GM18502 (cell line): Measurements from ENCODE around the gene EPHB1.

Experiments
- ATAC-seq: cut with Tn5 transposase; IDR thresholded peaks from one replicate; pipeline ENCODE4 v1.9.1; 2021; ENCODE audit warnings: mild to moderate bottlenecking; ENCODE audit not compliant: unreplicated experiment, poor library complexity

The EPHB1 gene

DNA sequence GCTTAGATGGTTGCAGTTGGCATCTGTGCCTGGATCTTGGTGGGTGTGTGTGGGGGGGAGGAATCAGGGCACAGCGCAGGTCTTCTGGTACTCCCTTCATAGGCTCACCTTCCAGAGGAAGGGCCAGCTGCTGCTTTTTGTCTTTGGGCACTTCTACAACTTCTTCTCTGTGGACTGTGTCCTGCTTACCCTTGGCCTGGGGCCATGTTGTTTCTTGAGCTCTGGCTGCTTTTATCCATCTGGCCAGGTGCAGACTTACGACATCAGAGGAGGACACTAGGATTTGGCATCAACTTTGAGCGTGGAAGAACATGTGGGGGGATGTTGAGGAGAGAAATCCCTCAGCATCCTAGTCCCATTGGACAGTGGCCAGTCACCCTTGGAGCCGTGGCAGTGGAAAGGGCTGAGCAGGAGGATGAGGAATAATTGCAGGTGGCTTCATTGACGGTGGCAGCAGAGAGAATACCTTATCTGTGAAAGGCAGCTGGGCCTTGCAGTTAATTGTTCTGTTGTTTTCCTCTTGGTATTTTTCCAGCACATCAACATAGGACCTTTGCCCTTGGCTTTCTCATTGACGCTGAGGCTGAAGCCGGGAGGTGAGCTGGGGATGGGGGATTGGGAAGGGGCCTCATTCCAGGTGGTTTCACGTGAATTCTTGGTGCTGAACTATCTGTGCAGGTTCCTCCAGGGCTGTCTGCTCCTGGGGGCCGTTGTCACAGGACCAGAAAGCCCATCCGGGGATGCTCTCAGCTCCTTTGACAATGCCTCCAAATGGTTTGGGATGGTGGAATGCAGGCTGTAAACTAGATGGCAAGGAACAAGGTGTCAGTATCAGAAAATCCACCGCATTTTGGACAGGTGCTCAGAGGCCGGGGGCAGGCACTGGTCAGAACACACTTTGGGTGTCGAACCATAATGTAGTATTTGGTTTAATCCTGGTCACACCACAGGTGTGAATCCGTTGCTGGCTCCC lies 9.7 kb downstream of the EPHB1 start:
- ATAC-seq, result no peak

DNA sequence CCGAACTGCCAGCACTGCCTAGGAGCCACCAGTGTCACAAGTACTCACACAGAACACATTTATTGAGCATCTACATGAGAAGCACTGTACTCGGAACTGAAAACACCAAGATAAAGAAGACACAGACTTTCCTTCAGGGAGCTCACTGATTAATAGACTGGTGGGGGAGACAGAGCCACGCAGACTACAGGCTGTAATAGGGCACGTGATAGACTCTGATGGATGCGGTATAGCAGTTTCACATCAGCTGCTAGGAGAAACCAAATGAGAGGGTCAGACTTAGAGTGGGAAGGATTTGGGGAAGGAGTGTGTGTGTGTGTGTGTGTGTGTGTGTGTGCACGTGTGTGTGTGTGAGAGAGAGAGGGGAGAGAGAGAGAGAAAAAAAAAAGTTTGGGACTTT lies 12.1 kb downstream of the EPHB1 start:
- ATAC-seq, result no peak

DNA sequence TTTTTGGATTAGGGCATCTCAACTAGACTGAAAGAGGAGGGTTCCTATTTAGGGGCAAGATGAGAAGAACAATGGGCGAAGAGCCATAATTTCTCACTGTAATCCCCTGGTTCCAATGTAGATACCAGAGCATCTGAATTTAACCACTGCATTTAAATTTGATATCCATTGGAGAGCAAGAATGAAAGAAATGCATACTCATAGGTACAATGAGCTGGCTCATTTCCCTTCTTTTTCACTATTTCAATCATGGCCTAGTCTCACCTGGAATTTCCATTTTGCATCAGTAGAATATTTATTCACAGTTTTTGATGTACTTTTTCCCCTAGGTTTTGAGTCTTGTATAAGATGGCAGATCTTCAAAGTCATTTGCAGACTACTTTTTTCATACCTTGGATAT lies 13.8 kb downstream of the EPHB1 start:
- ATAC-seq, result no peak

DNA sequence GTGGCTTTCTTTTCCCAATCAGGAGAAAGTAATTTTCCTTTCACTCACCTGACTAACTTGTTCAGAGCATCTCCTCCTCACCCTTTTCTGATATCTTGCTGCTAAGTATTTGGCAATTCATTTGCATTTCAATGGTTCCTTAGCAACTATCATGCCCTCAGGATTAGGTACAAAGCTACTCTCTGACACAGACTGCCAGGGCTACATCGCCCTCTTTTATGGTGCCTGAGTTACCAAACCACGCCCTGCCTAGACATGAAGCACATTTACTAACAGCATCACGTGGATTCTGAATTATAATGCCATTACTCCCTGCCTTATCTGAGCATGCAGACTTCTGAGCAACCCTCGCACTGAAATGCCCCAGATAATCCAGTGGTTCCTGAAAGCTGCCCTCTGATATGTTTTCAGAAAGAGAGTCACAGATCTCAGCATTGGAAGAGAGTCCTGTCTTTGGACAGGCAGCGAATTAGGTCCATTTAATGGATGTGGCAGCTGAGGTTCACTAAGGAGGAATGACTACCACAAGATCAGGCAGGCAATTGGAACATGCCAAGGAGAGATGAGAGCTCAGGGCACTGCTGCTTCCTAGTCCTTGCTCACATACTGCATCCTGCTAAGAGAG lies 14.5 kb downstream of the EPHB1 start:
- no peak for ATAC-seq

DNA sequence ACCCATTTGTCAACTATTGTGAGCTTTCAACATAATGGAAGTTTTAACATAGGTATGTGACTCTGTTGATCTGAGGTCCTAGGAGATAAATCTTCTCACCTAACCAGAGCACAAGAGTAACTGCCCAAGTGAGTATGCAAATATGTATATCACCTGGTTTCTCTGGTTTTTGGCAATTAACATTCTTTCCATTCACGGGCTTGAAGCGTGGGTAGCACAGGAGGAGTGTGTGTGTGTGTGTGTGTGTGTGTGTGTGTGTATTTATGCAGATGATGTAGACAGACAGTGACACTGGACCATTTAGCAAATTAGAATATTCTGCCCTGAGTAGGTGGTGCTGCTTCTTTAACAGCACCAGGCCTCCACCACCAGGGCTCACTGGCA lies 15.0 kb downstream of the EPHB1 start:
- ATAC-seq, result no peak

DNA sequence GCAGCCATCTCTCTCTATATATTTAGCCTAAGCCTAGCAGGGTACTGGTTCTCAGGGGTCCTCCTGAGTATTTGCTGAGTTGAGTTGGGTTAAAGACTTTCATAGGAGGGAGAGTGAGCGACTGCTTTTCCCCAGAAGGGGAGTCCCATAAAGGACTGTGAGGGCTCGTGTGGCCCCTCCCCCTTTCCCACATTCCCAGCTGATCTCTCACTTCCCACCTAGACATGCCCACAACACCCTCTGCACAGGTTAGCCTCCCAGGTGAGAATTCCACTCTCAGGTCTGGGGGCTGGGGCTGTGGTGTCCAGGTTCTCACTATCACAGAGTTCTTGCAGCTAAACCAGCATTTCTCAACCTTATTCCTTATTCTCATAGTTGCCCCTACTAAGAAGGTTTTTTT lies 15.8 kb downstream of the EPHB1 start:
- ATAC-seq, result no peak

DNA sequence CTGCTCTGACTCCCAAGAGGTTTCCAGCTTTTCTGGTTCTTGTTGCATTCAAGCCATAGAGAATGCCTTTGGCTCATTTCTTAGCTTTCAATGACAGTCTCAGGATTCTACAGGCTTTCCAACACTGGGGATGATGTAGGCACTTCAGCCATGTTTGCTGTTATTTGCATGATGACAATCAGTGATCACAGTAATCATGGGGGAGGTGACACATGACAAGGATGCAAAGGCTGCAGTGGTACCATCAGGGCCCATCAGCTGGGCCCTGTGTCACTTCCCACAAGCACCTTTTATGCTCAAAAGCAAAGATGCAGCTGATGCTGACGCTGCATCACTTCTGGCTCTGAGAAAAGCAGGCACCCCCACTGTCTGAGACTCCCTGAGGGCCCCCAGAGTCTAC lies 18.6 kb downstream of the EPHB1 start:
- ATAC-seq, result no peak

DNA sequence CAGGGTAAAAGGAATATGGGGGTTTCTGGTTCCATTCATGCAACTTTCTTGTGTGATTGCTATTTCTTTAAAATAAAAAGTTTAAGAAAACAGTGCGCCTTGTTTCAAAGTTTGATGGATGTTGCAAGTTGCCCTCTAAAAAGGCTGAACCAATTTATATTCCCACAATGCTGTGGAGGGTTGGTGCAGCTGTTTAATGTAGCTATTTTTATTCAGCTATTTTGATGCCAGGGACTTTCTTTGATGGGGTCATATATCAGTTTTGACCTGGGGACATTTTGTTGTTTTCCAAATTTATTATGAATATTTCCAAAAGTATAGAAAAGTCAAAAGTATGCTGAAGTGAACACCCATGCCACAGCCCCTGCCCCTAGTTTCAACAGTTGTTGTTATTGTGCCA lies 20.5 kb downstream of the EPHB1 start:
- no peak for ATAC-seq

DNA sequence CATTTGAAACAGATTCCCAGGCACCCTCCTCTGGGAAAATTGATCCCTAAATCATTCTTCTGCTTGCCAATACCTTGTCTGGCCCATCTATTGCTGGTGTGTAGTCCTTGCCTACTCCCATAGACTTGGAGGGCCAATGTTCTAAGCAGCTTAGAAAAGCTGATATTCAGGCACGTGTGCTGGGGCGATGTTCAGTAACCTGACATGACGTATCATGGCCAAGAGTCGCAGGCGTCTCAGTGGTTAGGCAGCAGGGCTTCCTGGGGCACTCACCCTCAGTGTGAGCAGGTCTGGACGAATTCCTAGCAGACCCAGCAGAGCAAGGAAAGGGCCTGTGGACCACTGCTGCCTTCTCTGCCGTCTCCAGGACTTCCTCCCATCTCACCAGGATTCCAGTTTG lies 21.6 kb downstream of the EPHB1 start:
- no peak for ATAC-seq

DNA sequence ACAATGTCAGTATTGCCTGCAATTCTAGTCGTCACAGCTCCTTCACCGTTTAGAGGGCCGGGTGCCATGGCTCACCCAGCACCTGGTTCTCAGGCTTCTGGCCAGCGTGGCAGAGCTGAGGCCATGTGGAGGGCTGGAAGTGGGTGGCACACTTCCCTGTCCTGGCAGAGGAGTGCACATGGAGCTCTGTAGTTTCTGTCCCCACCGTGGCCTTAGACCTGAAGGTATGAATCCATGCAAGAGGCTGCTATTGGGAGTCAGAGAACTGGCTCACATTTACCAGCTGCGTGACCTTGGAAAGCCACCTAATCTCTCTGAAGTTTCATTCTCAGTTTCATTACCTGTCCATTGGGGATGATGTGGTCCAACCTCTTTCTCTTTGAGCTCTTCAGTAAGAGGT lies 22.2 kb downstream of the EPHB1 start:
- no peak for ATAC-seq

DNA sequence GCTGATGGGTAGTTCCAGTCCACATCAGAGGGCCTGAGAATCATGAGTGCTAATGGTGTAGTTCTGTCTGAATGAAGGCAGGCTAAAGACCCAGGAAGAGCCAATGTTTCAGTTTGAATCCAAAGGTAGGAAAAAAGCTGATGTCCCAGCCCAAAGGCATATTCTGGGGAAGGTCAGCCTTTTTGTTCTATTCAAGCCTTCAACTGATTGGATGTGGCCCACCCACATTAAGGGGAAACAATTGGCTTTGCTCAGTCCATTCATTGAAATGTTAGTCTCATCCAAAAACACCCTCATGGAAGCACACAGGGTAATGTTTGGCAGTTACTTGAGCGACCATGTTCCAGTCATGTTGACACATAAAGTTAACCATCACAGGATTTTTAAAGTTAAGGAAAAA lies 25.9 kb downstream of the EPHB1 start:
- ATAC-seq, result no peak

DNA sequence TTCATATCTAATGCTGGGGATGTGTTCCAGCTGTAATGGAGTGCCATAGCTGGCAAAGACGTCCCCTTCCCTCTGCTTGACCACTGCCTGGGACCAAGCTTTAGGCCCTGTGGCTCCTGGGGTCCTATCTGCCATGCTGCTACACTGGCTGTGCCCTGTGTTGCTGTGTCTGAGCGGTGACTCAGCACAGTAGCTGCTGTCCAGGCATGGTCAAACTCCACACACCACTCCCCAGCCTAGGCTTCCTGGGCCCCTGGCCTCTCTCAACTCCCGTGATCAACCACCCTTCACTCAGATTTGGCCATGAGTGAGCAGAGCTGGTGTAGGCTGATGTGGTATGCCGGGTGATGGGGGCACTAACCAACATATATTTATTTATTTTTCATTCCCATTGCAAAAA lies 27.0 kb downstream of the EPHB1 start:
- ATAC-seq, result no peak

DNA sequence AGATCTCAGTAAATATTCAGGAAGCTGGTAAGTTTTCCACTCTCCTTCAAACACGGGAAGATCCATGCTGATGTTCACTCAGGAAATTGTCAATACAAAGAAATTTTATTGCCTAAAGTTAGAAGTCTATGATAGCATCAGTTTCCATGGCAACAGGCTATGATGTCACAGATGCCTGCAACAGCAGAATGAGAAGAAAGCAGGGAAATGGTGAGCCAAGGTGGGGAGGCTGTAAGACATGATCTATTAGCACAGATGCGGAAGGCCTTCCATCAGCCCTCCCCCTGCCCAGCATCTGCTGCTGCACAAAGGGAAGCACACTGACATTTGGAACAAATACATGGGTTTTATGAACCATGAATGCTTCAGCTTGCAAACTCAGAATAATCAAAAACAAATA lies 28.6 kb downstream of the EPHB1 start:
- no peak for ATAC-seq

DNA sequence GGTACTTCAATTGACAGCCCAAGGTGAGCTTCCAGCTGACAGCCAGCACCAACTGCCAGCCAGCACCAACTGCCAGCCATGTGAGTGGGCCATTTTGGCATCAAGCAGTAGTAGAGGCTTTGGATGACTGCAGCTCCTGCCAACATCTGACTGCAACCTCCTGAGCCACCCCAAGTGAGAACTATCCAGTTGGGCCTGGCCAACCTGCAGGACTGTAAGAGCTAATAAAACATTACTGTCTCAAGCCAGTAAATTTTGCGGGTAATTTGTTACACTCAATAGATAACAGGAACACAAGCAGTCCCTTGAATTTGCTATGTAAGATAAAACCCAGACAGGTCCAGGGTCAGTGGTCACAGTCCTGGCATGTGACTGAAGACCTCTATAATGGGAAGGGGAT lies 29.7 kb downstream of the EPHB1 start:
- no peak for ATAC-seq

DNA sequence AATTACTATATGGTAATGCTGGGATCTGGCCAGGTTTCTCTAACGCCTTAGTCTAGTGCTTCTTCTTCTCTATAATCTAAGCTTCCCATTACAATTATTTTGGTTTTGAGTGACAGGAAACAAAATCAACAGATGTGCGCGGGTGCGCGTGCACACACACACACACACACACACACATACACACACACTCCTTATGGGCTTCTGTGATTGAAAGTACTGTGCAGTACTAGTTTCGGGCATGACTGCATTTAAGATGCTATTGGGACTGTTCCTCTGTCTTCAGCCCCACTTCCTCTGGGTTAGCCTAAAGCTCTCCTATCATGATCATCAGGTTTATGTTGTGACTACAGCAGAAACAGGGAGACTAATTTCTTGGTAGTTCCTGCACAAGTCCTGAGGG lies 32.2 kb downstream of the EPHB1 start:
- peak; percentile 65 for ATAC-seq

DNA sequence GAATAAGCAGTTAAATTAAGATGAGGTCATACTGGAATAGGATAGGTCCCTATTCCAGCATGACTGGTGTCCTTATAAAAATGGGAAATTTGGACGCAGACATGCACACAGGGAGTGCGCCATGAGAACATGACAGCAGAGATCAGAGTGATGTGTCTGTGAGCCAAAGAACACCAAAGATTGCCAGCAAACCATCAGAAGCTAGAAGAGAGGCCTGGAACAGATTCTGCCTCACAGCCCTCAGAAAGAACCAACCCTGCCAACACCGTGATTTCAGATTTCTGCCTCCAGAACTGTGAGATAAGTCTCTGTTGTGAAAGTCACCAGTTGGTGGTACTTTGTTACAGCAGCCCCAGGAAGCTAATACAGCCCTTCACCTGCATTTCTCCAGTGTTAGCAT lies 34.7 kb downstream of the EPHB1 start:
- ATAC-seq, result no peak

DNA sequence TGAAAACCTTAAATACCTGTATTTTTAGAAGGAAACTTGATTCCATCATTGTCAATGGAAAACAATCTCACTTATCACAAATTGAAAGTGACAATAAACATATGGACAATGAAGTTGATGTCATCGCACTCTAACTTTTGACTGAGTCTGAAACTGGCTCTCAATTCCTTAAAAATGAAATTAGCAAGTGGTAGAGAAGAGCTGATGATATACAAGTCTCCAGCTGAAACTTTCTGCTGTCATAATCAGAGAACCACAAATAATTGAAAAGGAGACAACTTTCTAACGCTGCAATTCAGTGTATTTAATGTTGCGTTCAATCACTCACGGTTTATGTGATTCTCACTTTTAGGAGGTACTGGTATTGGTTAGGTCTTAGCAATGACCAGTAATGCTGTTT lies 37.5 kb downstream of the EPHB1 start:
- no peak for ATAC-seq

DNA sequence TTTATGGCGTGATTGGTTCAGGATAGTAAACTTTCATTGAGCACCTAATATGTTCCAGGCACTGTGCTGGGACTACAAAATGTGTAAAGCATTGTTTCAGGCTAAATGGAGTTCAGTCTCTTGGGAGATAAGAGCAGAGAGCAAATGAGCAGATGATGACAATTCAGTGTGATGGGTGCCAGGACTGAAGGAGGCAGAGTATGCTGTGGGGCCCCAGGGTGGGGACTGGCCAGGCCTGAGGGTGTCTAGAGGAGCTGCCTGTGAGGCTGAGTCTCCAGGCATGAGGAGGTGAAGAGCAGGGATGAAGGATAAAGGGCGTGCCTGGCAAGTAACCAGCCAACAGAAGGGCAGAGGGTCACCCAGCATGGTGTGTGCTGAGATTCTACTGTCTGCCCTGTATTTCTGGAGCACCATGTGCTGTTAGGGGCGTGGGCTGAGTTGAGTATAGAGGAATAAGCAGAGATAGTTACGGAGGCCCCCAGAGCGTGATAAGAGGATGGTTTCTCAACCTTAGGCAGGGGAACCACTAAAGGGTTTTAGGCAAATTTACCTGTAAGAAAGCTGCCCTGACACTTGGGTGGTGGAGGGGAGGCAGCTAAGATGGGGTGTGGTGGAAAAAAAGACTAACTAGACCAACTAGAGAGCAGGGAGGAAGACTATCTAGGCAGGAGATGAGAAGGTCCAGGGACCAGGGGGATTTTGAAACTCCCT lies 38.5 kb downstream of the EPHB1 start:
- ATAC-seq, result no peak

DNA sequence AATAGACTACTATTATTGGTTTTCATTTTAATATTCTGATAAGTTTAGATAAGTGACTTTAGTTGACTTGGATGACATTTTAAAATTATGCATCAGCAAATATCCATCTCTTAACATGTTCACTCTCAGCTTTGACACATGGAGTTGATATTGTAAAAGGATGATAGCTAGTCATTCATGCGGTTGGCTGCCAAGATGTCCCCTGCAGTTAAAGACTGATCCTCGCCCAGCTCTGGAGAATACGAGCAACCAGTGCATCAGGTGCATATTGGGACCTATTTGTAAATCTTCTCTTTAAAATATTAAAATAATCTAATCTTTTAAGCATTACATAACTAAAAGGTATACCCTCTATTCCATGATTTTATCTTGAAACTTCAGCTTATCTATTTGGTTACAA lies 41.9 kb downstream of the EPHB1 start:
- no peak for ATAC-seq

DNA sequence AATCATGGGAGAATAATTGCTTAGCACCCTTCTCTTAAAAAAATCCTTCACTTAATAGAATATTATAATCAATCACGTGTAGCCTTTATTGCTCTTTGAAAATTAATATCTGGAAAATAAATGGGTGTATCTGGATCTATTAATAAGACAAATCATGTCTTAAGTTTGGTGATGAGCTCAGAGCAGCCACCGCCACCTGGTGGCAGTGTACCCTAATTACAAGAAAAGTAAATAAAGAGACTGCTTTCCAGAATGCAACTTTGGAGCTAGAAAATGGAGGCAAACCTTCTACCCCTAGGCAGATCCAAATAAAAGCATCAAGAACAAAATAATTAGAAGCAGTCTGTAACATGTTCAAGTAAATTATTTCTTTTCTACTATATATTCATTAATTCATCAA lies 43.5 kb downstream of the EPHB1 start:
- ATAC-seq, result no peak

DNA sequence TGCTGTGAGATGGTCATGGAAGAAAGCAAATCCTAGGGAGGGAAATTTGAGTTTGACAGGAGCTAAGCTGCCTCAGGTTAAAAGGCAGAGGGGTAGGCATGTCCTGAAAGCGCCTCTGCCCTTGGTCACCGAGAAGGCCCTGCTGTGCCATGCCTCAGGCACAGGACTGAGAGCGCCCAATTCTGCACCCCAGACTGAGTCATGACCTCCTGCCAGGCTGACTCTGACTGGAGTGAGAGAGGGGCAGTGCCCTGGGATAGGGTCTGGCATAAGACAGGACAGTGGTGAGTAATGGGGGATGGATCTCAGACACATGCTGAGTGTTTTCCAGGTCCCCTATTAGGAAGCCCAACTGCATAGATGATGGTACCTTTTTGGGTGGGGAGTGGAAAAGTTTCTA lies 44.4 kb downstream of the EPHB1 start:
- no peak for ATAC-seq
